ENCODE results near the gene NR4A1. TPM values are rescaled to one million over a fixed set of nuclear protein-coding genes. Genes with fewer than 3 reads are reported as not detected.

NR4A1 gene
- 90.7 and 110 TPM in 2 replicates for total RNA-seq (2014; rRNA removed)
- Bru-seq, nascent RNA, result percentile 40 among the genes with signal in this experiment
- percentile 53 among the genes with signal in this experiment for BruChase-seq, experiment 1, labeled RNA remaining after a 6-hour chase
- BruChase-seq, experiment 2, labeled RNA remaining after a 2-hour chase, result percentile 50 among the genes with signal in this experiment
- long read RNA-seq, partial matches to known transcripts, result 7 of 23 reads
- long read RNA-seq, other reads (novel, unspliced or antisense), result 12 of 23 reads

GRCh38 chr12:52050758-52051541 lies at the start of gene NR4A1:
NR4A1 (plus strand) TSS chr12:52051442; CDS start chr12:52054329, 2,887 bp downstream.
- peak within 1 kb of the TSS; percentile 57 for H2AFZ ChIP-seq (ENCODE audit: low read length)
- BruUV-seq (replicated peaks), result TSS peak; percentile 88

GRCh38 chr12:52003016-52003550 lies 48.2 kb upstream of the NR4A1 start:
- Histone ChIP-seq H3K9me3 (ENCODE audit: low read length) (no peaks in the 10 kb centered on the region), H3K9me2 (replicated peaks; ENCODE audit: low read length) (no peaks in the 10 kb centered on the region), H4K20me1 (ENCODE audit: low read length) (no peaks in the 10 kb centered on the region), H3K4me1 (ENCODE audit: insufficient read depth, low read length) (no peaks in the 10 kb centered on the region), H3K36me3 (ENCODE audit: low read depth, low read length) (no peaks in the 10 kb centered on the region), H3K4me2 (ENCODE audit: low read length) (no peak overlapping the region), H3K9ac (ENCODE audit: low read length) (no peak overlapping the region), H3K27me3 (ENCODE audit: low read length) (no peaks in the 10 kb centered on the region), H3K4me3 (ENCODE audit: low read length) (no peak overlapping the region), H3F3A (ENCODE audit: low read length, unreplicated experiment) (no peaks in the 10 kb centered on the region), H3K27ac (ENCODE audit: low read length) (no peak overlapping the region), H3K79me2 (ENCODE audit: low read length) (no peaks in the 10 kb centered on the region), H2AFZ (ENCODE audit: low read length) (no peak overlapping the region)
- intact Hi-C loops (cut with micrococcal nuclease), result no loop called here
- BruUV-seq (replicated peaks), result no TSS peak
- no peak for DNase-seq
- POLR2A ChIA-PET (ENCODE audit: unreplicated experiment), result no interaction called here
- no peak for ATAC-seq
- CTCF ChIA-PET, result interaction anchor here (0.9 to 2.5 kb wide), 3 partner anchors 15 to 22 kb away, joined by 3 to 18 read pairs (median 6); no protein-coding TSS in a partner anchor
- no peak for TF ChIP-seq EZH2 (IDR thresholded peaks at IDR 0.05; ENCODE audit: low read length, unreplicated experiment)
- no peak for TF ChIP-seq CTCF (conservative IDR thresholded peaks at IDR 0.05; ENCODE audit: low read depth, low read length)
- TF ChIP-seq EZH2phosphoT487 (IDR thresholded peaks at IDR 0.05; ENCODE audit: borderline replicate concordance, low read length), result no peak

More at GRCh38 chr12:52050758-52051541, at the start of gene NR4A1:
- Histone ChIP-seq H3K4me3 (ENCODE audit: low read length) (peak within 1 kb of the TSS; percentile 79), H3K4me2 (ENCODE audit: low read length) (peak within 1 kb of the TSS; percentile 96), H3K27me3 (ENCODE audit: low read length) (no peaks in the 10 kb centered on the region), H3K9ac (ENCODE audit: low read length) (peak within 1 kb of the TSS; percentile 94), H3K79me2 (ENCODE audit: low read length) (peaks cover 23% of the 10 kb centered on the region; the same call in 1 of the 2 replicates), H3K9me2 (replicated peaks; ENCODE audit: low read length) (no peaks in the 10 kb centered on the region), H3K27ac (ENCODE audit: low read length) (peak within 1 kb of the TSS; percentile 93), H3K4me1 (ENCODE audit: insufficient read depth, low read length) (peaks cover 23% of the 10 kb centered on the region), H4K20me1 (ENCODE audit: low read length) (peaks cover 41% of the 10 kb centered on the region), H3F3A (ENCODE audit: low read length, unreplicated experiment) (no peaks in the 10 kb centered on the region), H3K9me3 (ENCODE audit: low read length) (no peaks in the 10 kb centered on the region), H3K36me3 (ENCODE audit: low read depth, low read length) (peaks cover 4% of the 10 kb centered on the region; the same call in 1 of the 2 replicates)
- POLR2A ChIA-PET (ENCODE audit: unreplicated experiment), result interaction anchor here (0.6 to 1.5 kb wide), 8 partner anchors 15 to 1602 kb away, joined by 3 to 23 read pairs (median 5); partner anchors contain the start of gene ATG101
- ATAC-seq, result peak; percentile 80
- CTCF ChIA-PET, result interaction anchor here (0.6 to 1.3 kb wide), 9 partner anchors 17 to 32 kb away, joined by 3 to 8 read pairs (median 4); partner anchors contain the start of gene ATG101
- peak; percentile 90 for DNase-seq
- intact Hi-C loops (cut with micrococcal nuclease), result loop anchor here (1.0 kb wide), 2 partner anchors 14 to 26 kb away; no protein-coding TSS in a partner anchor
- TF ChIP-seq CTCF (conservative IDR thresholded peaks at IDR 0.05; ENCODE audit: low read depth, low read length), result peak; percentile 25; the same call in 1 of the 2 replicates
- TF ChIP-seq EZH2phosphoT487 (IDR thresholded peaks at IDR 0.05; ENCODE audit: borderline replicate concordance, low read length), result no peak
- TF ChIP-seq EZH2 (IDR thresholded peaks at IDR 0.05; ENCODE audit: low read length, unreplicated experiment), result no peak
